ENCODE data around the gene RFX1. TPM values are rescaled to one million over a fixed set of nuclear protein-coding genes. Genes with fewer than 3 reads are reported as not detected.

Gene RFX1
- total and polyA plus RNA-seq, 9 of the 15 experiments (the other 6 are each of a cell fraction or from before 2014, with no cell fraction given): 0.14 to 19.3 (median 1.2) TPM

DNA sequence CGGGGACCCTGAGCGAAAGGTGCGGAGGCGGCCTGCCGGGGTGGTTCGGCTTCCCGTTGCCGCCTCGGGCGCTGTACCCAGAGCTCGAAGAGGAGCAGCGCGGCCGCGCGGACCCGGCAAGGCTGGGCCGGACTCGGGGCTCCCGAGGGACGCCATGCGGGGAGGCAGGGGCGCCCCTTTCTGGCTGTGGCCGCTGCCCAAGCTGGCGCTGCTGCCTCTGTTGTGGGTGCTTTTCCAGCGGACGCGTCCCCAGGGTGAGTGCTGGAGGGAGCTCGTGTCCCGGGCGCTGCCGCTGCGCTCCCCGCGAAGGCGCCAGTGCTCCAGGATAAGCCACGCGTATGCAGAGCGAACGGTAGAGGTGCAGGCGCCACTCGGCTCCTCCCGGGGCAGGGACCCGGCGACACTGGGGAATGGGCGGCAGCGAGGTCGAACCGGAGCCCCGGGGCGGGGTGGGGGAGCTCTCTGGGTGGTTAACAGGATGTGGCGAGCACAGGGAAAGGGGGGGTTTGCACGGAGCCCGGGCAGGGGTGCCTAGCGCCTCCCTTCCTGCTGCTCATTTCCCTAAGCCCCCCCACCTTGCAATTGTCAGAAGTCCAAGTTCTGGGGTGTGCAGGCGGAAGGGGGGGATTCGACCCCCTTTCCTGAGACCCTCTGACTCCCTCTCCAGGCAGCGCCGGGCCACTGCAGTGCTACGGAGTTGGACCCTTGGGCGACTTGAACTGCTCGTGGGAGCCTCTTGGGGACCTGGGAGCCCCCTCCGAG is 25.8 kb upstream of the RFX1 start, which contains the start of gene IL27RA (continued):
- TF ChIP-seq OTX1 (CRISPR knock-in tag; IDR thresholded peaks at IDR 0.05) (no peak), ZNF274 (IDR thresholded peaks at IDR 0.05; ENCODE audit: borderline replicate concordance, low read depth, low read length) (no peak; the same call in 1 of the 2 replicates), RUNX1 (IDR thresholded peaks at IDR 0.05; ENCODE audit: low read depth) (no peak), ZNF584 (CRISPR knock-in tag; IDR thresholded peaks at IDR 0.05; ENCODE audit: low read depth) (no peak), ZNF253 (CRISPR knock-in tag; conservative IDR thresholded peaks at IDR 0.05) (no peak), FOS (IDR thresholded peaks at IDR 0.05; ENCODE audit: extremely low read depth, insufficient read length) (no peak), MAFG (tag; conservative IDR thresholded peaks at IDR 0.05) (no peak), CBX8 (IDR thresholded peaks at IDR 0.05; ENCODE audit: borderline replicate concordance, extremely low read depth, low read depth, low read length, poor library complexity, severe bottlenecking) (no peak), SIX5 (IDR thresholded peaks at IDR 0.05; ENCODE audit: borderline replicate concordance in 1 of 2, insufficient read depth in 1 of 2, low read depth in 1 of 2, low read length in 2 of 2) (no peak), CCAR2 (IDR thresholded peaks at IDR 0.05; ENCODE audit: low read depth, low read length) (no peak), HDAC2 (IDR thresholded peaks at IDR 0.05) (no peak; the same call in 1 of the 2 replicates), ZNF408 (CRISPR knock-in tag; IDR thresholded peaks at IDR 0.05; ENCODE audit: low read depth) (no peak), KDM1A (IDR thresholded peaks at IDR 0.05) (no peak), WHSC1 (IDR thresholded peaks at IDR 0.05; ENCODE audit: low read length) (no peak), SAFB2 (IDR thresholded peaks at IDR 0.05; ENCODE audit: borderline replicate concordance, low read depth, low read length, severe bottlenecking) (no peak), L3MBTL2 (IDR thresholded peaks at IDR 0.05) (peak; percentile 92), MEF2D (tag; conservative IDR thresholded peaks at IDR 0.05; ENCODE audit: low read depth) (no peak), ZNF184 (CRISPR knock-in tag; IDR thresholded peaks at IDR 0.05) (no peak), NFIX (CRISPR knock-in tag; IDR thresholded peaks at IDR 0.05; ENCODE audit: low read depth) (no peak)
- TF ChIP-seq, protein P1, sequence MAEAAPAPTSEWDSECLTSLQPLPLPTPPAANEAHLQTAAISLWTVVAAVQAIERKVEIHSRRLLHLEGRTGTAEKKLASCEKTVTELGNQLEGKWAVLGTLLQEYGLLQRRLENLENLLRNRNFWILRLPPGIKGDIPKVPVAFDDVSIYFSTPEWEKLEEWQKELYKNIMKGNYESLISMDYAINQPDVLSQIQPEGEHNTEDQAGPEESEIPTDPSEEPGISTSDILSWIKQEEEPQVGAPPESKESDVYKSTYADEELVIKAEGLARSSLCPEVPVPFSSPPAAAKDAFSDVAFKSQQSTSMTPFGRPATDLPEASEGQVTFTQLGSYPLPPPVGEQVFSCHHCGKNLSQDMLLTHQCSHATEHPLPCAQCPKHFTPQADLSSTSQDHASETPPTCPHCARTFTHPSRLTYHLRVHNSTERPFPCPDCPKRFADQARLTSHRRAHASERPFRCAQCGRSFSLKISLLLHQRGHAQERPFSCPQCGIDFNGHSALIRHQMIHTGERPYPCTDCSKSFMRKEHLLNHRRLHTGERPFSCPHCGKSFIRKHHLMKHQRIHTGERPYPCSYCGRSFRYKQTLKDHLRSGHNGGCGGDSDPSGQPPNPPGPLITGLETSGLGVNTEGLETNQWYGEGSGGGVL (CRISPR knock-in tag; IDR thresholded peaks at IDR 0.05): no peak
- TF ChIP-seq, protein P2, sequence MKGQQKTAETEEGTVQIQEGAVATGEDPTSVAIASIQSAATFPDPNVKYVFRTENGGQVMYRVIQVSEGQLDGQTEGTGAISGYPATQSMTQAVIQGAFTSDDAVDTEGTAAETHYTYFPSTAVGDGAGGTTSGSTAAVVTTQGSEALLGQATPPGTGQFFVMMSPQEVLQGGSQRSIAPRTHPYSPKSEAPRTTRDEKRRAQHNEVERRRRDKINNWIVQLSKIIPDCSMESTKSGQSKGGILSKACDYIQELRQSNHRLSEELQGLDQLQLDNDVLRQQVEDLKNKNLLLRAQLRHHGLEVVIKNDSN (CRISPR knock-in tag; IDR thresholded peaks at IDR 0.05): no peak
- TF ChIP-seq, protein P3, sequence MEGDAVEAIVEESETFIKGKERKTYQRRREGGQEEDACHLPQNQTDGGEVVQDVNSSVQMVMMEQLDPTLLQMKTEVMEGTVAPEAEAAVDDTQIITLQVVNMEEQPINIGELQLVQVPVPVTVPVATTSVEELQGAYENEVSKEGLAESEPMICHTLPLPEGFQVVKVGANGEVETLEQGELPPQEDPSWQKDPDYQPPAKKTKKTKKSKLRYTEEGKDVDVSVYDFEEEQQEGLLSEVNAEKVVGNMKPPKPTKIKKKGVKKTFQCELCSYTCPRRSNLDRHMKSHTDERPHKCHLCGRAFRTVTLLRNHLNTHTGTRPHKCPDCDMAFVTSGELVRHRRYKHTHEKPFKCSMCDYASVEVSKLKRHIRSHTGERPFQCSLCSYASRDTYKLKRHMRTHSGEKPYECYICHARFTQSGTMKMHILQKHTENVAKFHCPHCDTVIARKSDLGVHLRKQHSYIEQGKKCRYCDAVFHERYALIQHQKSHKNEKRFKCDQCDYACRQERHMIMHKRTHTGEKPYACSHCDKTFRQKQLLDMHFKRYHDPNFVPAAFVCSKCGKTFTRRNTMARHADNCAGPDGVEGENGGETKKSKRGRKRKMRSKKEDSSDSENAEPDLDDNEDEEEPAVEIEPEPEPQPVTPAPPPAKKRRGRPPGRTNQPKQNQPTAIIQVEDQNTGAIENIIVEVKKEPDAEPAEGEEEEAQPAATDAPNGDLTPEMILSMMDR (IDR thresholded peaks at IDR 0.05 in 2 of 3, conservative IDR thresholded peaks at IDR 0.05 in 1 of 3; ENCODE audit: insufficient read depth in 2 of 3, low read depth in 1 of 3, low read length in 3 of 3): peak; percentile 80 to 91 (median 84)
- TF ChIP-seq, protein P4, sequence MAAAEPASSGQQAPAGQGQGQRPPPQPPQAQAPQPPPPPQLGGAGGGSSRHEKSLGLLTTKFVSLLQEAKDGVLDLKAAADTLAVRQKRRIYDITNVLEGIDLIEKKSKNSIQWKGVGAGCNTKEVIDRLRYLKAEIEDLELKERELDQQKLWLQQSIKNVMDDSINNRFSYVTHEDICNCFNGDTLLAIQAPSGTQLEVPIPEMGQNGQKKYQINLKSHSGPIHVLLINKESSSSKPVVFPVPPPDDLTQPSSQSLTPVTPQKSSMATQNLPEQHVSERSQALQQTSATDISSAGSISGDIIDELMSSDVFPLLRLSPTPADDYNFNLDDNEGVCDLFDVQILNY (CRISPR knock-in tag; IDR thresholded peaks at IDR 0.05): no peak
